GM21367 (cell line): ENCODE results near the gene NSUN4.

ENCODE experiments used
- ATAC-seq: cut with Tn5 transposase; IDR thresholded peaks from one replicate; pipeline ENCODE4 v1.9.1; 2021; ENCODE audit not compliant: unreplicated experiment

Gene NSUN4

GRCh38 chr1:46404482-46405196, 64.0 kb downstream of the NSUN4 start:
- no peak for ATAC-seq

GRCh38 chr1:46405197-46405555, 64.6 kb downstream of the NSUN4 start:
- no peak for ATAC-seq

- no peak for ATAC-seq
Measured at GRCh38 chr1:46405724-46406123, 65.1 kb downstream of the NSUN4 start.

- ATAC-seq, result no peak
Measured at GRCh38 chr1:46406881-46407608, 66.4 kb downstream of the NSUN4 start.

DNA sequence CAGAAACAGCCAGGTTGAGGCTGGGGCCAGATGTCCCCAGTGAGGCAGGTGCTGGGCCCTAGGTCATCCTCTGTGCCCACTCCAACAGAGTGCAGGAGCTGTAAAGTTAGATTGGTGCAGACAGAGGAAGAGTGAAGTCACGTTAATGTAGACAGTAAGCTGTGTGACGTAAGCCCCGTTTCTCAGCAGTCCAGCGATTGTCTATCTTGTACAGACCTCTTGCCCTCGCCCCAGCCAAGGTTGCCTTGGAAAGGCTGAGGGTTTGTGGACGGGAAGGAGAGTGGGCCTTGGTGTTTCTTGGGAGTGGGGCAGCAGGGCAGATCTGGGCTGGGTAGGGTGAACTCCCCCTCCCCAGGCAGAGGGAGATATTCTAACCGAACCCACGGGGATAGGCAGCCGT, 67.0 kb downstream of the NSUN4 start:
- no peak for ATAC-seq

DNA sequence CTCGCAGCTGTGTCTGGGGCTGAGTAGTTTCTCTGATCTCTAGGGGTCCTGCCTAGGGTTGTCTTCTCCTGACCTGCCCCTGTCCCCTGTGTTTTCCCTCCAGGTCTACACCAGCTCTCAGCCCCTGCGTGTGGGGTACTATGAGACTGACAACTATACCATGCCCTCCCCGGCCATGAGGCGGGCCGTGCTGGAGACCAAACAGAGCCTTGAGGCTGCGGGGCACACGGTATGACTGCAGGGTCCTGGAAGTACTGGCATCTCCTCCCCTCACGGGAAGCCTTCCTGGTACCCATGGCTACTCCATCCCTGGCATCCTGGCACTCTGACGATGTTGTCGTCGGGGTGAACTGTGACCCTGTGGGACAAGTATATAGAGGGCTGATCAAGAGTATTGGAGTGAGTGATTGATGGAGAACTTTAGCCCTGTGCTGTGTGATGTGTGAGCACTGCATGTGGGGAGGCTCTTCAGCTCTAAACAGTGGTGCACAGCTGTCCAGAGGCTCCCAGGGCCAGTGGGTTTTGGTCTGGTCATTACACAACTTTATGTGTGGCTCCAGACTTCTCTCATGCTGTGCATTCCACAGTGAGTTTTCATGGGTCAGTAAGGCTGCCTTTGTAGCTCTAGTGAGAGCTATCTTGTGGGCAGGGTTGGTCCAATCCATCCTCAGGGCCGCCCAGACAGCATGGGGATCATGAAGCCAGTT, 67.9 kb downstream of the NSUN4 start:
- no peak for ATAC-seq

DNA sequence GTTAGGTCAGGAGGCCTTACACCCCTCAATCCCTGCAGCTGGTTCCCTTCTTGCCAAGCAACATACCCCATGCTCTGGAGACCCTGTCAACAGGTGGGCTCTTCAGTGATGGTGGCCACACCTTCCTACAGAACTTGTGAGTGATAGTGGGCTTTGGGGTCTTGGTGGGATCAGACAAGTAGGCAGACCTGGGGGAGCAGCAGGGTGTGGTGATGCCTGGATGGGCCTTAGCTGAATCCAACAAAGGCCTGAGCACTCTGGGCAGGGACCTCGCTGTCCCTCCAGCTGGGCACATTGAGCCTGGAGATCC, 68.4 kb downstream of the NSUN4 start:
- no peak for ATAC-seq

DNA sequence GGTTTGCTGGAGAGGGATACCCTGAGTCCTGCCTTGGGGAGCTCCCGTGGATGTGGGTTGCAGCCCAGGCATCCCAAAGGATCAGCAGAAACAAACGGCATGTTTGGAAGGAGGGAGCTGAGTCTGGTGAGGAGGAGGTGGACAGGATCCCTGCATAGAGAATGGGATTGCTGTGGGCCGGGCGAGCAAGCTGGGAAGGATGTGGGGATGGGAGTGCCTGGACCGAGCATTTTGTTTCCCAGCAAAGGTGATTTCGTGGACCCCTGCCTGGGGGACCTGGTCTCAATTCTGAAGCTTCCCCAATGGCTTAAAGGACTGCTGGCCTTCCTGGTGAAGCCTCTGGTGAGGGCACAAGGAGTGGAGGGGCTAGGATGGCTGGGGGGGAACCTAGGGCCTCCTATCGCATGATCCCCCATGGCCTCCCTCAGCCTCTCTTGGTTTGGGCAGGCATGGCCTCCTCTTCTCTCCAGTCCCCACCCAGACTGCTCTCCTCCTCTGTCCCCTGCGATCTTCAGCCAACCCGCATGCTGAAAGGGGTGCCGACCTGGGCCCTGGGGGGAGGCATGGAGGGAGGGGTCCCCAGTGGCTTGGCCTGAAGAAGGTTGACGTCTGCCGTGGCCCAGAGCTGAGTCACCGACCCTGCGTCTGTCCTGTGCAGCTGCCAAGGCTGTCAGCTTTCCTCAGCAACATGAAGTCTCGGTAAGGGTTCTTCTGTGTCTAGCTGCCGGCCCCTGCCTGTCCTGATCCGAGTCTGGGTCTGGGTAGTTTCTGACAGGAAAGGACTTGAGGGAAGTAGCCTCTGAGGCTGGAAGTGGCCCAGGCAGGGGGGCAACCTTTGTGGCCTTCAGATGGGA, 69.8 kb downstream of the NSUN4 start:
- ATAC-seq, result no peak

- ATAC-seq, result no peak
Measured at GRCh38 chr1:46411010-46411405, 70.4 kb downstream of the NSUN4 start.
